Natural killer cell (primary cell): ENCODE results near the gene SF3B2. TPM values are rescaled to one million over a fixed set of nuclear protein-coding genes. Genes with fewer than 3 reads are reported as not detected.

ENCODE experiments used
- ATAC-seq, 3 donors: fragments of 150-1000 bp in 2 of 3; fragments of 200-7000 bp in 1 of 3; cut with Tn5 transposase; 1 replicate in 1 of 3; 2 replicates in 2 of 3; pipeline ENCODE4 v1.10.0; 2021; ENCODE audit warnings: mild to moderate bottlenecking in 2 of 3, moderate library complexity in 2 of 3
- DNase-seq, 2 donors: peaks; one replicate each; pipeline versions ENCODE4 v3.0.0 to v3.0.0-alpha.2; 2013 to 2021; ENCODE audit warnings: mixed read lengths in 1 of 2
- H3K27ac ChIP-seq: one replicate; pipeline ENCODE4 v1.5.1; 2013; ENCODE audit warnings: mild to moderate bottlenecking, low read length
- H3K27me3 ChIP-seq: one replicate; pipeline ENCODE4 v1.6.1; 2013; ENCODE audit warnings: low read length; ENCODE audit not compliant: control insufficient read depth, insufficient read depth
- H3K36me3 ChIP-seq: one replicate; pipeline ENCODE4 v1.6.1; 2013; ENCODE audit warnings: low read length; ENCODE audit not compliant: control insufficient read depth, insufficient read depth
- H3K4me1 ChIP-seq: one replicate; pipeline ENCODE4 v1.6.1; 2013; ENCODE audit warnings: low read length; ENCODE audit not compliant: control insufficient read depth, insufficient read depth
- H3K4me3 ChIP-seq: one replicate; pipeline ENCODE4 v1.5.1; 2013; ENCODE audit warnings: low read length
- H3K9me3 ChIP-seq: one replicate; pipeline ENCODE4 v1.6.1; 2013; ENCODE audit warnings: low read length; ENCODE audit not compliant: control insufficient read depth, insufficient read depth
- H3K27ac Mint-ChIP-seq, 2 donors: one replicate each; pipeline ENCODE4 v1.8.0; 2022; ENCODE audit warnings: mild to moderate bottlenecking in 2 of 2, mixed read lengths in 2 of 2, moderate library complexity in 1 of 2
- H3K27me3 Mint-ChIP-seq, 2 donors: one replicate each; pipeline ENCODE4 v1.8.0; 2022; ENCODE audit warnings: low read depth in 2 of 2, mixed read lengths in 2 of 2
- H3K36me3 Mint-ChIP-seq: one replicate; pipeline ENCODE4 v1.8.0; 2022; ENCODE audit warnings: mixed read lengths
- H3K4me1 Mint-ChIP-seq, 2 donors: one replicate each; pipeline ENCODE4 v1.8.0; 2022; ENCODE audit warnings: mixed read lengths in 2 of 2
- H3K4me3 Mint-ChIP-seq: one replicate; pipeline ENCODE4 v1.8.0; 2022; ENCODE audit warnings: mild to moderate bottlenecking, moderate library complexity, mixed read lengths
- H3K9me3 Mint-ChIP-seq, 2 donors: one replicate each; pipeline ENCODE4 v1.8.0; 2022; ENCODE audit warnings: mixed read lengths in 2 of 2
- CTCF ChIP-seq: fragments of 200-600 bp; IDR thresholded peaks from one replicate; pipeline ENCODE4 v1.8.0; 2022; ENCODE audit warnings: antibody characterized with exemption
- WGBS: methylation state at CpG from one replicate; pipeline ENCODE4 v1.1.7; 2013; ENCODE audit warnings: missing lambda C conversion rate; ENCODE audit not compliant: insufficient coverage; 5-methylcytosine and 5-hydroxymethylcytosine counted together
- intact Hi-C: fragments of 100-400 bp; cut with micrococcal nuclease; formaldehyde crosslinking; loops from one replicate; pipeline ENCODE4 v1.14.2; 2022
- total RNA-seq, 4 donors: library from RNA; stranded (reverse); fragments of 120-200 nt in 1 of 4; gene quantifications; one replicate each; pipeline versions ENCODE4 v1.2.3 to v1.2.4, GENCODE V29; 2013 to 2022

SF3B2 gene
- total RNA-seq, 3 donors from 2014 or later (not counting 1 experiment from before 2014, with no cell fraction given): 249 to 269 (median 253) TPM

GRCh38 chr11:66063900-66064299 lies 11.7 kb downstream of the SF3B2 start:
- no peak for TF ChIP-seq CTCF
- ATAC-seq (no peak), DNase-seq (no peak)
- H3K36me3 ChIP-seq: peaks cover 94% of the 10 kb centered on the region
- H3K4me3 Mint-ChIP-seq: no peak overlapping the region
- no peaks in the 10 kb centered on the region for H3K27me3 Mint-ChIP-seq
- H3K4me3 ChIP-seq: no peak overlapping the region
- H3K27me3 ChIP-seq: no peaks in the 10 kb centered on the region
- peaks cover 10% of the 10 kb centered on the region for H3K4me1 ChIP-seq
- no peaks in the 10 kb centered on the region for H3K9me3 Mint-ChIP-seq
- no peaks in the 10 kb centered on the region for H3K9me3 ChIP-seq
- H3K27ac ChIP-seq: no peak overlapping the region
- peak overlapping the region; percentile 24 to 45 for H3K27ac Mint-ChIP-seq
- 96% methylated on average over 2 of the region's 2 CpGs for WGBS
- intact Hi-C loops: no loop called here
- peaks cover 54% of the 10 kb centered on the region for H3K36me3 Mint-ChIP-seq
- peaks cover 28 to 41% of the 10 kb centered on the region in 2 donors for H3K4me1 Mint-ChIP-seq

- Histone ChIP-seq H3K27ac (no peak overlapping the region), H3K9me3 (no peaks in the 10 kb centered on the region), H3K27me3 (no peaks in the 10 kb centered on the region), H3K36me3 (peaks cover 88% of the 10 kb centered on the region), H3K4me3 (no peak overlapping the region), H3K4me1 (peaks cover 17% of the 10 kb centered on the region)
- intact Hi-C loops: no loop called here
- TF ChIP-seq CTCF: no peak
- H3K4me1 Mint-ChIP-seq: peaks cover 34 to 45% of the 10 kb centered on the region in 2 donors
- H3K27ac Mint-ChIP-seq: peak overlapping the region in 1 of 2 donors; percentile 59
- no peaks in the 10 kb centered on the region for H3K27me3 Mint-ChIP-seq
- WGBS: no CpG with 5 or more reads among the region's 1 CpG
- peaks cover 54% of the 10 kb centered on the region for H3K36me3 Mint-ChIP-seq
- H3K4me3 Mint-ChIP-seq: no peak overlapping the region
- DNase-seq: no peak
- H3K9me3 Mint-ChIP-seq: no peaks in the 10 kb centered on the region
- no peak for ATAC-seq
These were observed 12.4 kb downstream of the SF3B2 start for GRCh38 chr11:66064571-66064970.

- no peak overlapping the region for H3K27ac ChIP-seq
- Mint-ChIP-seq H3K27ac (peak overlapping the region; percentile 51 to 95), H3K4me1 (peaks cover 45 to 52% of the 10 kb centered on the region in 2 donors), H3K36me3 (peaks cover 37% of the 10 kb centered on the region), H3K4me3 (no peak overlapping the region), H3K9me3 (no peaks in the 10 kb centered on the region), H3K27me3 (no peaks in the 10 kb centered on the region)
- intact Hi-C loops: no loop called here
- no peaks in the 10 kb centered on the region for H3K27me3 ChIP-seq
- WGBS: 44% methylated on average over 3 of the region's 3 CpGs
- no peaks in the 10 kb centered on the region for H3K9me3 ChIP-seq
- no peak for DNase-seq
- TF ChIP-seq CTCF: no peak
- peaks cover 28% of the 10 kb centered on the region for H3K4me1 ChIP-seq
- ATAC-seq: no peak
- H3K4me3 ChIP-seq: no peak overlapping the region
- peaks cover 67% of the 10 kb centered on the region for H3K36me3 ChIP-seq
These were observed 14.6 kb downstream of the SF3B2 start for GRCh38 chr11:66066751-66067150.

- Histone ChIP-seq H3K36me3 (peaks cover 59% of the 10 kb centered on the region), H3K27ac (no peak overlapping the region), H3K4me3 (no peak overlapping the region), H3K27me3 (no peaks in the 10 kb centered on the region), H3K9me3 (no peaks in the 10 kb centered on the region), H3K4me1 (peaks cover 36% of the 10 kb centered on the region)
- Mint-ChIP-seq H3K4me1 (peaks cover 54 to 61% of the 10 kb centered on the region in 2 donors), H3K4me3 (peak overlapping the region; percentile 65), H3K9me3 (no peaks in the 10 kb centered on the region), H3K27me3 (no peaks in the 10 kb centered on the region), H3K36me3 (peaks cover 36% of the 10 kb centered on the region), H3K27ac (peak overlapping the region; percentile 93 to 95)
- intact Hi-C loops: loop anchor here (2.0 kb wide), 1 partner anchor 67 kb away; no protein-coding TSS in a partner anchor
- no peak for DNase-seq
- no peak for ATAC-seq
- WGBS: over 99% methylated on average over 4 of the region's 4 CpGs
- no peak for TF ChIP-seq CTCF
These were observed 15.5 kb downstream of the SF3B2 start for GRCh38 chr11:66067640-66068039.
